Measurements from ENCODE around the gene JADE2.
"Not testable (repeated sequence)": the region's sequence is repeated elsewhere in the genome, so short reads cannot be mapped to it uniquely, and the experiment has no call there.

JADE2 gene

GRCh38 chr5:134533115-134533815 lies 7.8 kb downstream of the JADE2 start:
- DNase-seq: no peak

GRCh38 chr5:134534058-134534725 lies 8.7 kb downstream of the JADE2 start:
- DNase-seq: no peak

- DNase-seq: no peak
These were observed 9.2 kb downstream of the JADE2 start for GRCh38 chr5:134534726-134535110.

- no peak for DNase-seq
These were observed 11.4 kb downstream of the JADE2 start for GRCh38 chr5:134536876-134537275.

GRCh38 chr5:134537297-134537696 lies 11.8 kb downstream of the JADE2 start:
- DNase-seq: no peak

- DNase-seq: no peak
These were observed 12.8 kb downstream of the JADE2 start for GRCh38 chr5:134538296-134538695.

- no peak for DNase-seq
These were observed 14.3 kb downstream of the JADE2 start for GRCh38 chr5:134539732-134540131.

GRCh38 chr5:134540747-134541733 lies 15.6 kb downstream of the JADE2 start:
- no peak for DNase-seq

GRCh38 chr5:134541736-134542376 lies 16.4 kb downstream of the JADE2 start:
- no peak for DNase-seq

GRCh38 chr5:134543820-134544614 lies 18.5 kb downstream of the JADE2 start:
- peak; percentile 29 to 36 for DNase-seq

- DNase-seq: peak; percentile 14 to 24
These were observed 19.8 kb downstream of the JADE2 start for GRCh38 chr5:134545070-134545868.

GRCh38 chr5:134547066-134547465 lies 21.6 kb downstream of the JADE2 start:
- DNase-seq: no peak

- DNase-seq: no peak
These were observed 22.1 kb downstream of the JADE2 start for GRCh38 chr5:134547579-134547978.

GRCh38 chr5:134547999-134548658 lies 22.7 kb downstream of the JADE2 start:
- no peak for DNase-seq

GRCh38 chr5:134549714-134550113 lies 24.2 kb downstream of the JADE2 start:
- no peak for DNase-seq

- DNase-seq: no peak
These were observed 25.1 kb downstream of the JADE2 start for GRCh38 chr5:134550271-134551214.

GRCh38 chr5:134551901-134552300 lies 26.4 kb downstream of the JADE2 start:
- DNase-seq: no peak

- DNase-seq: no peak
These were observed 26.8 kb downstream of the JADE2 start for GRCh38 chr5:134552301-134552700.

GRCh38 chr5:134552716-134553115 lies 27.2 kb downstream of the JADE2 start:
- not testable (repeated sequence) for DNase-seq

Data from bone marrow (tissue), 2 donors.